Endothelial cell of umbilical vein (primary cell): ENCODE results near the gene TGFA. TPM values are rescaled to one million over a fixed set of nuclear protein-coding genes. Genes with fewer than 3 reads are reported as not detected.

Experiments
- BruUV-seq: library from RNA; stranded (reverse); fragments of 400-500 nt; replicated peaks from 2 replicates; lab custom pipeline; 2021; lab: Mats Ljungman, UMichigan
- CTCF ChIA-PET: fragments of 300-600, 350-600 bp; sonication (Branson Sonifier 250); formaldehyde crosslinking; loops from one replicate; lab custom pipeline; 2021; ENCODE audit warnings: antibody characterized with exemption, inconsistent platforms; lab: Charles Lee
- POLR2A ChIA-PET: fragments of 300-600, 350-600 bp; sonication (Branson Sonifier 250); formaldehyde crosslinking; loops from one replicate; lab custom pipeline; 2021; ENCODE audit warnings: antibody characterized with exemption, inconsistent platforms; lab: Charles Lee
- DNase-seq: peaks from one replicate; pipeline ENCODE4 v3.0.0-alpha.2; 2011; ENCODE audit warnings: low read depth, low spot score
- FAIRE-seq: peaks from 2 replicates; lab custom pipeline; 2011; peaks lifted over from hg19 to GRCh38; lab: Jason Lieb, UNC
- H2AFZ ChIP-seq: 2 replicates; pipeline ENCODE4 v1.6.0; 2012; ENCODE audit warnings: low read depth, low read length, control low read depth, inconsistent platforms
- H3K27ac ChIP-seq: 2 replicates; pipeline ENCODE4 v1.5.1; 2011; ENCODE audit warnings: low read depth, mild to moderate bottlenecking, control low read depth, low read length, moderate library complexity; ENCODE audit not compliant: insufficient read depth
- H3K27me3 ChIP-seq, 2 experiments: 2 replicates each; pipeline versions ENCODE4 v1.6.0 to v1.6.1; 2011; ENCODE audit warnings: low read length in 2 of 2, mixed read lengths in 1 of 2; ENCODE audit not compliant: control insufficient read depth in 2 of 2, insufficient read depth in 2 of 2
- H3K36me3 ChIP-seq, 2 experiments: 2 replicates in 1 of 2; 3 replicates in 1 of 2; pipeline ENCODE4 v1.5.1; 2011; ENCODE audit warnings: low read length in 2 of 2, mild to moderate bottlenecking in 1 of 2, moderate library complexity in 1 of 2; ENCODE audit not compliant: control insufficient read depth in 2 of 2, insufficient read depth in 2 of 2; ENCODE audit errors: extremely low read depth in 1 of 2
- H3K4me1 ChIP-seq: 3 replicates; pipeline ENCODE4 v1.5.1; 2011; ENCODE audit warnings: mild to moderate bottlenecking, low read length; ENCODE audit not compliant: control insufficient read depth, insufficient read depth; ENCODE audit errors: extremely low read depth
- H3K4me2 ChIP-seq: 2 replicates; pipeline ENCODE4 v1.6.1; 2011; ENCODE audit warnings: low read length, control low read depth, mixed read lengths; ENCODE audit not compliant: insufficient read depth
- H3K4me3 ChIP-seq, 3 experiments: fragments of 200-600 bp in 1 of 3; sonication (generic), shearing (Covaris generic) in 1 of 3; replicated peaks in 1 of 3; 2 replicates each; pipeline ENCODE4 v1.5.1; 2011 to 2016; ENCODE audit warnings: control low read depth in 3 of 3, low read length in 3 of 3, mild to moderate bottlenecking in 2 of 3, inconsistent platforms in 1 of 3, low read depth in 1 of 3, moderate library complexity in 1 of 3; ENCODE audit not compliant: insufficient read depth in 1 of 3
- H3K79me2 ChIP-seq: 2 replicates; pipeline ENCODE4 v1.6.0; 2012; ENCODE audit warnings: low read length, inconsistent platforms; ENCODE audit not compliant: control insufficient read depth, insufficient read depth
- H3K9ac ChIP-seq: replicated peaks from 2 replicates; pipeline ENCODE3; 2011; ENCODE audit warnings: low read length, control low read depth; ENCODE audit not compliant: insufficient read depth; ENCODE audit errors: extremely low read depth
- H3K9me1 ChIP-seq: replicated peaks from 3 replicates; pipeline ENCODE4 v1.6.0; 2011; ENCODE audit warnings: mild to moderate bottlenecking, low read length; ENCODE audit not compliant: control insufficient read depth, insufficient read depth; ENCODE audit errors: extremely low read depth
- H3K9me3 ChIP-seq: replicated peaks from 2 replicates; pipeline ENCODE4 v1.5.1; 2012; ENCODE audit warnings: low read length, inconsistent platforms; ENCODE audit not compliant: control insufficient read depth, insufficient read depth
- H4K20me1 ChIP-seq: replicated peaks from 2 replicates; pipeline ENCODE3; 2011; ENCODE audit warnings: mild to moderate bottlenecking, low read length; ENCODE audit not compliant: control insufficient read depth, insufficient read depth; ENCODE audit errors: extremely low read depth
- EZH2 ChIP-seq: IDR thresholded peaks from 2 replicates; pipeline ENCODE4 v1.6.1; 2012; ENCODE audit warnings: borderline replicate concordance, low read depth, mild to moderate bottlenecking, moderate library complexity, low read length, inconsistent platforms; ENCODE audit not compliant: severe bottlenecking
- FOS ChIP-seq: IDR thresholded peaks from 2 replicates; pipeline ENCODE4 v1.6.1; 2011; ENCODE audit warnings: mild to moderate bottlenecking, low read length, moderate library complexity, borderline replicate concordance; ENCODE audit not compliant: insufficient read depth
- GATA2 ChIP-seq: IDR thresholded peaks from 2 replicates; pipeline ENCODE4 v1.7.0; 2011; ENCODE audit warnings: low read depth, mild to moderate bottlenecking, moderate library complexity, mixed read lengths, low read length; ENCODE audit not compliant: insufficient read length, insufficient read depth
- JUN ChIP-seq: IDR thresholded peaks from 2 replicates; pipeline ENCODE4 v1.6.1; 2011; ENCODE audit warnings: borderline replicate concordance, low read depth; ENCODE audit not compliant: insufficient read length, insufficient read depth
- MYC ChIP-seq: IDR thresholded peaks from one replicate; pipeline ENCODE4 v1.6.1; 2011; ENCODE audit warnings: mild to moderate bottlenecking, low read depth, low read length
- POLR2A ChIP-seq: IDR thresholded peaks from 2 replicates; pipeline ENCODE4 v1.6.1; 2012; ENCODE audit warnings: low read depth, mild to moderate bottlenecking, control low read depth, low read length
- POLR2AphosphoS5 ChIP-seq: IDR thresholded peaks from 2 replicates; pipeline ENCODE4 v1.6.1; 2012; ENCODE audit warnings: low read depth, mild to moderate bottlenecking, control low read depth, low read length, moderate library complexity; ENCODE audit not compliant: insufficient read depth
- dilution Hi-C: fragments of 300-500 bp; cut with MboI; formaldehyde crosslinking; loops from one replicate; pipeline ENCODE4 v1.15.0; 2019; ENCODE audit warnings: low sequenced_read_pairs; ENCODE audit not compliant: extremely low pct_ligation_motif_present
- intact Hi-C: fragments of 100-400 bp; cut with micrococcal nuclease; formaldehyde crosslinking; loops from one replicate; pipeline ENCODE4 v1.10.0; 2022
- polyA plus RNA-seq, 4 experiments: library from polyadenylated mRNA; depleted of rRNA in 3 of 4; stranded (reverse) in 3 of 4; unstranded in 1 of 4; fragments of >200 nt; gene quantifications; 2 replicates each; pipeline versions ENCODE4 v1.2.1 to v1.2.3, GENCODE V29; 2011 to 2012; ENCODE audit warnings: missing spikeins in 1 of 4
- total RNA-seq: library from RNA; stranded (reverse); gene quantifications from 2 replicates; pipeline ENCODE4 v1.2.3, GENCODE V29; 2021
- TF ChIP-seq, protein P1 (sequence below), 2 donors: IDR thresholded peaks; 1 replicate in 1 of 2; 2 replicates in 1 of 2; pipeline ENCODE4 v1.5.1; 2011; ENCODE audit warnings: low read length in 2 of 2, mild to moderate bottlenecking in 2 of 2, moderate library complexity in 2 of 2, control low read depth in 1 of 2, inconsistent platforms in 1 of 2, low read depth in 1 of 2; ENCODE audit not compliant: insufficient read depth in 1 of 2; ENCODE audit errors: extremely low read depth in 1 of 2
- TF ChIP-seq, protein P2 (sequence below): IDR thresholded peaks from 2 replicates; pipeline ENCODE4 v1.6.1; 2011; ENCODE audit not compliant: insufficient read depth, insufficient read length

TGFA gene
- total and polyA plus RNA-seq, 2 donors (not counting 3 experiments of a cell fraction or from before 2014, with no cell fraction given), result 0.22 to 0.32 TPM

DNA sequence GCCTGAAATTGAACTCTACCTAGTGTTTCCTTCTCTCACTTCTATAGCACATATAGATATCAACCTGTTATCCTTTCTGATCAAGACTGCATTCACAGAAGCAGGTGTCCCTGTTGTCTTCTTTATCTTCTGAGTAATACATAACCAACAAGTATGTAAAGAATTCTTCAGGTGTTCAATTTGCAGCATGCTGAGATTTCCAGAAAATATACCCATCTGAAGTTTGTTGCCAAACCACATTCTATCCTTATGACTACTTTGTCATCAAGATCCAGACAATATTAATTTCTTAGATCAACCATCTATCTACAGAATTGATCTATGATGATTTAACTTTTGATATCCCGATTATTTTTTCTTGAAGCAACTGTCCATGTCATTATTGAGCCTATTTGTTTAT lies 69.5 kb downstream of the TGFA start:
- no peak for TF ChIP-seq JUN
- no peak for TF ChIP-seq GATA2
- TF ChIP-seq MYC, result no peak
- TF ChIP-seq, protein P1, sequence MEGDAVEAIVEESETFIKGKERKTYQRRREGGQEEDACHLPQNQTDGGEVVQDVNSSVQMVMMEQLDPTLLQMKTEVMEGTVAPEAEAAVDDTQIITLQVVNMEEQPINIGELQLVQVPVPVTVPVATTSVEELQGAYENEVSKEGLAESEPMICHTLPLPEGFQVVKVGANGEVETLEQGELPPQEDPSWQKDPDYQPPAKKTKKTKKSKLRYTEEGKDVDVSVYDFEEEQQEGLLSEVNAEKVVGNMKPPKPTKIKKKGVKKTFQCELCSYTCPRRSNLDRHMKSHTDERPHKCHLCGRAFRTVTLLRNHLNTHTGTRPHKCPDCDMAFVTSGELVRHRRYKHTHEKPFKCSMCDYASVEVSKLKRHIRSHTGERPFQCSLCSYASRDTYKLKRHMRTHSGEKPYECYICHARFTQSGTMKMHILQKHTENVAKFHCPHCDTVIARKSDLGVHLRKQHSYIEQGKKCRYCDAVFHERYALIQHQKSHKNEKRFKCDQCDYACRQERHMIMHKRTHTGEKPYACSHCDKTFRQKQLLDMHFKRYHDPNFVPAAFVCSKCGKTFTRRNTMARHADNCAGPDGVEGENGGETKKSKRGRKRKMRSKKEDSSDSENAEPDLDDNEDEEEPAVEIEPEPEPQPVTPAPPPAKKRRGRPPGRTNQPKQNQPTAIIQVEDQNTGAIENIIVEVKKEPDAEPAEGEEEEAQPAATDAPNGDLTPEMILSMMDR (IDR thresholded peaks at IDR 0.05; ENCODE audit: extremely low read depth in 1 of 2, insufficient read depth in 1 of 2, low read depth in 1 of 2, low read length in 2 of 2), result no peak
- no peak for TF ChIP-seq POLR2AphosphoS5
- TF ChIP-seq POLR2A, result no peak
- TF ChIP-seq FOS, result no peak
- TF ChIP-seq, protein P2, sequence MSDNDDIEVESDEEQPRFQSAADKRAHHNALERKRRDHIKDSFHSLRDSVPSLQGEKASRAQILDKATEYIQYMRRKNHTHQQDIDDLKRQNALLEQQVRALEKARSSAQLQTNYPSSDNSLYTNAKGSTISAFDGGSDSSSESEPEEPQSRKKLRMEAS, result no peak
- TF ChIP-seq EZH2, result no peak
- no peaks in the 10 kb centered on the region for H3K4me1 ChIP-seq
- no peak overlapping the region for H3K4me2 ChIP-seq
- intact Hi-C loops, result no loop called here
- ChIA-PET CTCF (no interaction called here), POLR2A (no interaction called here)
- H2AFZ ChIP-seq, result no peak overlapping the region
- no peaks in the 10 kb centered on the region for H4K20me1 ChIP-seq
- H3K9ac ChIP-seq, result no peak overlapping the region
- FAIRE-seq (no peak), DNase-seq (no peak)
- no TSS peak for BruUV-seq
- dilution Hi-C loops, result no loop called here
- H3K9me1 ChIP-seq, result no peaks in the 10 kb centered on the region
- no peaks in the 10 kb centered on the region for H3K79me2 ChIP-seq
- H3K4me3 ChIP-seq, result no peak overlapping the region
- no peak overlapping the region for H3K27ac ChIP-seq
- H3K9me3 ChIP-seq, result no peaks in the 10 kb centered on the region
- no peaks in the 10 kb centered on the region for H3K36me3 ChIP-seq
- peaks cover 11 to 23% of the 10 kb centered on the region in 2 experiments for H3K27me3 ChIP-seq
